Stimulated activated CD4-positive, alpha-beta T cell treated with anti-CD3 and anti-CD28 coated beads, Interleukin-4, amount 100 ng/mL, for 4 hours (primary cell): ENCODE data around the gene TNFRSF17.

Experiments used
- DNase-seq, 2 experiments: peaks; one replicate each; pipeline ENCODE4 v3.0.0-alpha.2; 2020

TNFRSF17 gene

GRCh38 chr16:11972128-11972527, 7.1 kb downstream of the TNFRSF17 start:
- DNase-seq: no peak

GRCh38 chr16:11973070-11973469, 8.1 kb downstream of the TNFRSF17 start:
- no peak for DNase-seq

GRCh38 chr16:11976850-11977375, 11.9 kb downstream of the TNFRSF17 start:
- no peak for DNase-seq

GRCh38 chr16:11977376-11978041, 12.5 kb downstream of the TNFRSF17 start:
- no peak for DNase-seq

- DNase-seq: no peak
Measured at GRCh38 chr16:11978080-11978479, 13.1 kb downstream of the TNFRSF17 start.

DNA sequence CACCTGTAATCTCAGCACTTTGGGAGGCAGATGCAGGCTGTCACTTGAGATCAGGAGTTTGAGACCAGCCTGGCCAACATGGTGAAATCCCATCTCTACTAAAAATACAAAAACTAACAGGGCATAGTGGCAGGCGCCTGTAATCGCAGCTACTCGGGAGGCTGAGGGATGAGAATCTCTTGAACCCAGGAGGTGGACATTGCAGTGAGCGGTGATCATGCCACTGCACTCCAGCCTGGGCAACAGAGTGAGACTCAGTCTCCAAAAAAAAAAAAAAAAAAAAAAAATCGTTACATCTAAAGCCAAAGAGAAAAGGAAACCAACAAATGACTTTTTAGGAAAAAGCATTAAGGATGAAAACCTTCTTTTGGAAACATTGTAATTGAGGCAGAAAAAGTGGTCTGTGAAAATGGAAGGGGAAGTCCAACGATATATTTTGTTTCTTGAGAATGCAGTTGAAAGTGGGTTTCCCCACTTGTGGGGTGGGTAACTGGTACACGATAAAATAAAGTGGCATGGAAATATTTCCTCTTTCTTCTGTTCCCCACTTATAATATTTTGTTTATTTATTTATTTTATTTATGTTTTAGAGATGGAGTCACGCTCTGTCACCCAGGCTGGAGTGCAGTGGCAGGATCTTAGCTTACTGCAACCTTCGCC, 14.1 kb downstream of the TNFRSF17 start:
- DNase-seq: no peak

GRCh38 chr16:11980136-11980844, 15.3 kb downstream of the TNFRSF17 start:
- DNase-seq: no peak

DNA sequence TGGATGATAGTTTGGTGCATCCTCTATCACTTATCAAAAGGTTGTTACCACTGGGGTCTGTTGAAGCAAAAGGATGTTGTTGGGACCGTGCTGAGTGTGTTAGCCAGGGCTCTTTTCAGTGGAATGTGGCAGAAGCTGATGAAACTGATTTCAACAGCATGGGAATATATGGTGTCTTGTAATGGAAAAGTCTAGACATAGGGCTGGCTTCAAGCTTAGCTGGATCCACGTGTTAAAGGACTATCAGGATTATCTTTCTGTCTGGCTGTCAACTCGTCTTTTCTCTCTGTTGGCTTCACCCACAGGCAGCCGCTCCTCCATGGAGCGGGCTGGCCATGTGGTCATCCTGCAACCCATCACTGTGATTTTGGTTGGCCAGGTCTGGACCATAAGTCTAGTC, 20.2 kb downstream of the TNFRSF17 start:
- no peak for DNase-seq

- no peak for DNase-seq
Measured at GRCh38 chr16:11986521-11987057, 21.6 kb downstream of the TNFRSF17 start.

GRCh38 chr16:11988258-11988978, 23.4 kb downstream of the TNFRSF17 start:
- DNase-seq: no peak

DNA sequence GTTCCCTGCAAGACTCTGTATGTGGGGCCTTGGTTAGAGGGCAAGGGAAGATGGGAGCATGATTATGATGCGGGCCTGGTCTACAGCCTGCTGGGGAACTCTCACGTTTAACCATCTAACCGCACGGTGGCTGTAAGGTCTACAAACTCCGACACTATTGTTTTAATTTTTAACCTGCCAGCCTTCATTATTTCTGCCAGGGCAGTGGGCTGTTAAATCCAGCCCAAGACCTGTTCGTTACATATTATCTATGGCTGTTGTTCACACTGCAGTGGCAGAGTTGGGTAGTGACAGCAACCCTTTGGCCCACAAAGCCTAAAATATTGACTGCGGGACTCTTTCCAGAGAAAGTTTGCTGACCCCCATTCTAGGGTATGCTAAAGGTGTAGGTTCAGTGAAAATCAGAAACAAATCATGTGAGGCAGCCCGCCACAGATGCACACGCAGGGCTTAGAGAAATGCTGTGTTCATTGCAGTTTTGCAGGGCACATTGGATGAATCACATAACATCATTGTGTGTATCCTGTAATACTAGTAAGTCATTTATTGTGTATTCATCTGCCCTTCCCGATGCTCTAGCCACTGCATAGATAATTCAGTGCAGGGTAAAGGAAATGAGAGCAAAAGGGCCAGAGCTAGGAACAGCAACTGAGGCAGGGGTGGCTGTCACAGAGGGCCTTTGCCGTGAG, 25.8 kb downstream of the TNFRSF17 start:
- no peak for DNase-seq

GRCh38 chr16:11992008-11992584, 27.1 kb downstream of the TNFRSF17 start:
- no peak for DNase-seq

- no peak for DNase-seq
Measured at GRCh38 chr16:11992586-11993524, 27.8 kb downstream of the TNFRSF17 start.

DNA sequence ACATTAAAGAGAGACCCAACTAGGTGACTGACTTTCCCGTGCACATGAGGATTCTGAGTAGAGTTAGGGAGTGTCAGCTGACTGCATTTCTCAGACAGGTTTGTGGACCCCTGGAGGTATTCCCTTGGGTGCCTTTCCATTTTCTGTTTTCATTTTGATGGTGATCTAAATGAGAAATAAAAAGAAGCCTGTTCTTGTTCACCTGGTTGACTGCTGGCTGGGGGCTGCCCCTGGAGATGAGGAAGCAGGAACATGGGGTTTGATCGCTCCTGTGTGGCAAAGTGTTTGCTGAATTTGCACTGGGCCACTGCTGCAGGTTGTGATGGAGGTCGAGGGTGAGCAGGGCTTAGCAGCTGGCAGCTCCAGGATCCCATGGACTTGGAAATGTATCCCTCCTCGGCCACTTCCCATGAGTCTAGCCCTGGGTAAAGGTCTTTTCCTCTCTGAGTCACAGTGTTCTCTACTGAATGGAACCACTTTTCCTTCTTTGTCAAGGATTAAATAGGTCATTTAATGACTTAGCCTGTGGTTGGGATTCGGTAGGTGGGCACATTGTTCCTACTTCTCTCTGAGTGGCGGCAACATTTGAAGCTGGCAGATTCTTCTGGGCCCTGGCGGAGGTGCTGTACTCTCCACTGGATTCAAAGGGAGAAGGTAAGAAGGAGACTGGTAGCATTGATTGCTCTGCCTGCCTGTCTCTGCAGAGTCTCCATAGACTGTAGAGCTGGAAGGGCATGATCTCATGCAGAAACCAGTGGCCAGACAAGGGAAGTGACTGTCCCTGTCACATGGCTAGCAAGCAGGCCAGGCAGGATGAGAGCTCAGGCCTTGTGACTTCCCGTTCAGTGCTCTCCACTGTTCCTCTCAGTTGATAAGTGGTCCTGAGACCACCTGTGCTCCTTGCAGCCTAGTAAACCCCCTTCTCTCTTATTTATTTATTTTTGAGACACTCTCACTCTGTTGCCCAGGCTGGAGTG, 29.4 kb downstream of the TNFRSF17 start:
- no peak for DNase-seq

GRCh38 chr16:11996433-11997330, 31.7 kb downstream of the TNFRSF17 start:
- no peak for DNase-seq

DNA sequence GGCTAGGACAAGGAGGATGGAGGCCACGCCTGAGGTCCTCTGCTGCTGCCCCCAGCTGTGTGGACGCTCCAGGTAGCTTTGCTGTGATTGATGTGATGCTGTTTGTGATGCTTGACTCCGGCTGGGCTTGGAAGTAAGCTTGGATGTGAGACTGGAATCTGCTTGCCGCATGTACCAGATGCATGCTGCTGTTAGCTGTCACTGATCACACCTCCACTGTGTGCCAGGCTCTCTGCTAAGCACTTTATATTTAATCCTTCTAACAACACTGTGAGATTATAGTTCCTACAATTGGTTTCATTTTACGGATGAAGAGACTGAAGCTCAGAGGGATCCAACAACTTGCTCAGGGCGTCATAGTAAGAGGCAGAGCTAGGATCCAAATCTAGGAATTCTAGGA, 35.0 kb downstream of the TNFRSF17 start:
- no peak for DNase-seq

DNA sequence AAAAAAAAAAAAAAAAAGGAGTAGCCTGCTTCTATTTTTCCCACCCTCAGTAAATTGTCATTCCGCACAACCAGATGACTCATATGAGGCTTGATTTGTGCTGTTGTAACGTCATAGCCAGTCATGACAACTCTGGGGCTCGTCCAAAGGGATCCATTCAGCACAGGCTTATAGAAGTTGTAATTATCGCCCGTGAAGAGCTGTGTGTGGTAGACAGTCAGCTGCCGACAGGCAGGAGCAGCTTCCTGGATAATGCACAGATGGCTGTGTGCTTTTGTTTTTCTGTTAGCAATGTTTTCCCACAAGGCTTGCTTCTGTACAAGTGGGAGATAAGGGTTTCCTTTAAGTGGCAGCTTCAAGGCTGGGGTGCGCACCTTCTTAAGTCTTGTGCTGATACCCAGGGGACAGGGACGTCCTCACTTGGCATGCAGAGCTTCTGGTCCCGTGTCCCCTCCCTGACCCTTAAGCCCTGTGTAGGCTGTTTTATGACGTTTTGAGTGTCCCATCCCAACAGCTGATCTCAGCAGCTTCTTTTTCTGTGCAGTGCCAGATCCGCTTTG, 37.5 kb downstream of the TNFRSF17 start:
- no peak for DNase-seq

DNA sequence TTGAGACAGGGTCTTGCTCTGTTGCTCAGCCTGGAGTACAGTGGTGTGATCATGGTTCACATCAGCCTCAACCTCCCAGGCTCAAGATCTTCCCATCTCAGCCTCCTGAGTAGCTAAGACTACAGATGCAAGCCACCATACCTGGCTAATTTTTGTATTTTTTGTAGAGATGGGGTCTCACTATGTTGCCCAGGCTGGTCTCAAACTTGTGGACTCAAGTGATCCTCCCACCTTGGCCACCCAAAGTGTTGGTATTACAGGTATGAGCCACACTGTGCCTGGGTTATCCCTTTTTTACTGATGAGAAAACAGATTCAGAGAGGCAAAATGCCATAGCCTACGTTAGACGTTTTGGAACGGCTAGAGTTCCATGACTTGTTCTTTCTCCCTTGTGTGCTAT, 41.6 kb downstream of the TNFRSF17 start:
- no peak for DNase-seq
